ENCODE results near the gene NF1.
"Not testable (repeated sequence)": the region's sequence is repeated elsewhere in the genome, so short reads cannot be mapped to it uniquely, and the experiment has no call there.

NF1 gene

DNA sequence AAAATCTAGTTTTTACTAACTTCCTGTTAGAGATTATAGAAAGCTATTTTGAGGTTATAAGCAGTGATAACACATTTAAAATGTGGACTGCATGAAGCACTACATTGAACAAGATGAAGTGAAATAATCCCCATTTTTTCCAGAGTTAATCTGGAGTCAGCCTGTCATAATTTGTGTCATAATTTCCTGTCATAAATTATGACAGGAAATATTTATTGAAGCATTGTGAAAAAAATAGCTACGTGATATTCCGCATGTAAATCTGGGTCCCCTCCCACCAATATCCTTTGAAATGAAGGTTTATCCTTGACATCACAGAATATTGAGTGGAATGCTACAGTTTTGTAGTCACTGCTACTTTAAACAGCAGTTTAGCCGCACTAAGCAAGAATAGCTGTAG lies 162.2 kb downstream of the NF1 start:
- DNase-seq: no peak

GRCh38 chr17:31260151-31260550 lies 165.4 kb downstream of the NF1 start:
- no peak for DNase-seq

DNA sequence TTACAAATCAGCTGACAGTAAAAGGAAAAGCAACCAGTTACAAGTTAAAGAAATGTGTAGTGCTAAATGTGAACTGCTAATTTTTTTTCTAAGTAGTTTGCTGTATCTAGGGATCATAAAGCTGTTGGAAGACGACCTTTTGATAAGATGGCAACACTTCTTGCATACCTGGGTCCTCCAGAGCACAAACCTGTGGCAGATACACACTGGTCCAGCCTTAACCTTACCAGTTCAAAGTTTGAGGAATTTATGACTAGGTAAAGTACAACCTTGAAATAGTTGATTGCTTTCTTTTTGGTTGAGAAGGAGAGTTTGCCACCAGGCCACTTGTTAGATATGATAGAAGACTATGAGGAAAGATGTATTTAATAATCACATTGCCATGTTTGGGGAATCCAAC lies 166.8 kb downstream of the NF1 start:
- DNase-seq: no peak

- not testable (repeated sequence) for DNase-seq
Measured at GRCh38 chr17:31262923-31263322, 168.1 kb downstream of the NF1 start.

GRCh38 chr17:31266042-31266441 lies 171.3 kb downstream of the NF1 start:
- no peak for DNase-seq

GRCh38 chr17:31269036-31269577 lies 174.3 kb downstream of the NF1 start:
- DNase-seq: no peak

DNA sequence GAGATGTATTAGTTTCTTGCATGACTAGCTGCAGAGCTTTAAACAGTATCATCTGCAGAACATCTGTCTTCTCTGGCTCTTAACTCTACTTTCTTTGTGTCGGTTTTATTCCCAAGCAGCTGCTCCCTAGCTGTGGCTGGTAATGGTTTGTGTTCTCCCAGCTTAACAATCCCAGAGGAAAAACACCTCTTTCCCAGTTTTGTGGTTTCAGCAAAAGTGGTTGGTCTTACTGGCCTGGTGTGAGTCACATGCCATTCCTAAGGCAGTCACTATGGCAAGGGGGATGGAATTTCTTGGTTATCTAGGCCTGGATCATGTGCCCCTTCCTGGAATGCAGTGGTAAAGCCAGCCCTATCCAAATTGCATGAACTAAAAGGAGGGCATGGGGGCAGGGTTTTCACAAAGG lies 174.8 kb downstream of the NF1 start:
- no peak for DNase-seq

DNA sequence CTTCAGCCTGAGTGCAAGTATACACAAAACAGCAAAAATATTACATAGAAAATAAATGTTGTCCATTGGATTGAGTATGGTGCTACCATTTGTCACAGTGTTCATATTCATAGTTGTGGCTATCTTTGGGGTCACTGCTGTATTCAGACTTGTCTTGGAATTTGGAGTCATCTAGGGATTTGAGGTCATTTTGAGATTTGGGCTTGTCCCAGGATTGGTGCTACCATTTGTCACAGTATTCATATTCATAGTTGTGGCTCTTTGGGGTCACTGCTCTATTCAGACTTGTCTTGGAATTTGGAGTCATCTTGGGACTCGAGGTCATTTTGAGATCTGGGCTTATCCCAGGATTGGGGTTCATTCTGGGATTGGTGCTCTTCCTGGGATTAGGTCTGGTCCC lies 177.5 kb downstream of the NF1 start:
- DNase-seq: no peak

DNA sequence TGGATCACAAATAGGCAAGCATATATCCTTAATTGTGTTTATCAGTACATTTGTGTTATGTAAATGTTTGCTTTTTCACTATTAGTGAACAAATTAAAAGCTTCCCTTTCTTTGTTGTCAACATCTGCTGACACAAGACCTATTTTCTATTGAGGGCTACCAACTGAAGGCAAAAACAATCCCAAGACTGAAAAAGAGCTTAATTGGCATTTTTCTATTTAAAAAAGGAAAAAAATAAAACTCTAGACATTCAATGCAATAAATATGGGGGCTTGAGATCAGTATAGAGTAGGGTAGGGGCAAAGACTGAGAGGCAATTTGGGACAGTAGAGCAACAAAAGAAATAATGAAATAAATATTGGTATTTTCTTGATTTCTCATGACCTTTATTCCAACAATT lies 178.0 kb downstream of the NF1 start:
- DNase-seq: no peak

GRCh38 chr17:31273516-31273915 lies 178.7 kb downstream of the NF1 start:
- no peak for DNase-seq

DNA sequence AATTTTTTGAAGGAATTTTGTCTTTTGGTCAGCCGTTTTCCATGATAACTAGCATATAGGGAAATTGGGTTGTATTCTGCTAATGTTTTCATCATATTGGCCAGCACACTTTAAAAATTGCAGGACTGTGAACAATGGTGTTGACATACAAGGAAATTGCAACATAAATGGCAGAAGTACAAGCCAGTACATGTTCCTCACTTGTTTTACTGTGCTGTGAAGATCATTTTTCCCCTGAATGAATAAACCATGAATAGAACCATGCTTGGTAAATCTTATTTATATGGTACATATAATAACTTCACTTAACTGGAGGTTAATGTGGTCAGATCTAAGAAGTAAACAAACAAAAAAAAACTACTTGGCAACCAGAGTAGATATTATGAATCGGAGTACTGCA lies 179.5 kb downstream of the NF1 start:
- no peak for DNase-seq

DNA sequence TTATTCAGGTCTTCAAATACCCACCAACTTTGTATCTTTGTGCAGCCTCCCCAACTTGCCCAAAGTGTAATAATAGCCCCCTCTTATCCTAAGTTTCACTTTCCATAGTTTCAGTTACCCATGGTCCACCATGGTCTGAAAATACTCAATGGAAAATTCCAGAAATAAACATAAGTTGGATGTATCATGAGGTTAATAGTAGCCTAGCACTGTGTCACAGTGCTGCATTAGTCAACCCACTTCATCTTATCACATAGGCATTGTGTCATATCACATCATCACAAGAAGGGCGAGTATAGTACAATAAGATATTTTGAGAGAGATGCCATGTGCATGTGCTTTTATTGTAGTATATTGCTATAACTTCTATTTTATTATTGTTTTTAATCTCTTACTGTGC lies 180.3 kb downstream of the NF1 start:
- DNase-seq: no peak

GRCh38 chr17:31279401-31279800 lies 184.6 kb downstream of the NF1 start:
- DNase-seq: no peak

GRCh38 chr17:31281061-31281460 lies 186.3 kb downstream of the NF1 start:
- no peak for DNase-seq

DNA sequence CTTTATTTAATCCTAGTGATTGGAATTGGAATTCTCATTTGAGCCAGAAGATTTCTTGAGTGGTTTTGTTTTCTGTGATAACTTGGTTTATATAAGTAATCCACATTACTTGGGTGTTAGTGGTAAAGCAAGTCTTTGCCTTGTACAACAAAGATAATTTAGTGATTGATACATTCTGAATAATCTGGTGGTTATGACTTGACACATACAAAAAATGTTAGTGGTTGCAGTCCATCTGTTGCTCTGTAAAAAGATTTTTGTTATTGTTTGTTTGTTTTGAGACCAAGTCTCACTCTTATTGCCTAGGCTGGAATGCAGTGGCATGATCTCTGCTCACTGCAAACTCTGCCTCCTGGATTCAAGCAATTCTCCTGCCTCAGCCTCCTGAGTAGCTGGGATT lies 189.1 kb downstream of the NF1 start:
- DNase-seq: no peak

DNA sequence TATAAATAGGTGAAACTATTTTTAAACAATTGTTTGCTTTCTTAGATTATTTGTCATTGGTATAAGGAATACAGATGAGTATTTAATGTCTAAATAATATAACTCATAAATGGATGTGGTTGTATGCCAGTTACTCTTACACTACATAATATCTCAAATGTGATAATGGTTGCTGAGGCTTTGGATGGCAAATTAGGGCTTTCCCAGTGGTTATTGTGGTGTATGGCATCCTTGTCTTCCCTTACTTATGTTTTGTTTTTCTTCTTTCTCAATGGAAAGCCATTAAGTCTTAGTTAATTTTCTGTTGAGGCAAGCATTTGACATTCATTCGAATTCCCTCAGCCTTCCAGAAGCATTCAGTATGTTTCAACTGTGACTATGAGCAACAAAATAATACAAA lies 191.8 kb downstream of the NF1 start:
- DNase-seq: no peak

DNA sequence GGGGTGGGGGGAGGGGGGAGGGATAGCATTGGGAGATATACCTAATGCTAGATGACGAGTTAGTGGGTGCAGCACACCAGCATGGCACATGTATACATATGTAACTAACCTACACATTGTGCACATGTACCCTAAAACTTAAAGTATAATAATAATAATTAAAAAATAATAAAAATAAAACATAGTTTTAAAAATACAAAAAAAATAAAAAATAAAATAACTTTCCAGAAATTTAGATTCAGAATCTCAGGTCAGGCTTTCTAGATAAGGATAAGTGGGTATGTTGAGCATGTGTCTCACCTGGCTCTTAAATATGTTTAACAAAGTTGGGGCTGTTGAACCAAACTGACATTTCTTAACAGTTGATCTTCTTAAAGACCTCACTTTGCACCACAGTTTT lies 193.2 kb downstream of the NF1 start:
- DNase-seq: not testable (repeated sequence)

DNA sequence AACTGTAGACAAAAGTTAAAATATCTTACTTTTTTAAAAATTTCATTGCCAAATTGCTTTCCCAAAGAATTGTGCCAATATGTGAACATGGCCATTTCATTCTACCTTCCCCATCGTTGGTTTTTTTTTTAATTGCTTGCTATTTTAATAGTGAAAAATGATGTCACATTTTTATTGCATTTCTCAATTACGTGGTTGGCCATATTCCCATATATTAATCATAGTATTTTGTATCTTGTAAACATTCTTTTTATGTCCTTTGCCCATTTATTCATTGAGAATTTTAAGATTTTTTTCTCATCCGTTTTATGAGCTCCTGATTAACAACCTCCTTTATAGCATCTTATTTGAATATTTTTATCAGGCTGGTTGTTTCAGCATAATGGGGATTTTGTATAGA lies 195.0 kb downstream of the NF1 start:
- DNase-seq: no peak

DNA sequence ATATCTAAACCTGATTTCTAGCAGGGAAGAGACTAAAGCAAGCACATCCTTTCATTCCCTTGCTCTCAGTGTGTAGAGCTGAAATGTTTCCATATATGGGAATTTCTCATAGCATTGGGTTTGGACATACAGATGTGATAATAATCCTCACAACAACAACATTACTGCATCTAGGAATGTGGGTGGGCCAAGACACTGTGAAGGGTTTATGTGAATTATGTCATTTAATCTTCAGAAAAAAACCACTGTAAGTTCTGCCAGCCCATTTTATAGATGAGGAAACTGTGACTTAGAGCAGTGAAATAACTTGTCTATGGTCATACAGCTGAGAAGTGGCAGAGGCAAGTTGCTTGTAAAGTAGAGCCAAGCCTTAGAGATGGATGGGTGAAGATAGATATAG lies 197.0 kb downstream of the NF1 start:
- no peak for DNase-seq

GRCh38 chr17:31293581-31293980 lies 198.8 kb downstream of the NF1 start:
- DNase-seq: no peak

GRCh38 chr17:31294231-31294630 lies 199.5 kb downstream of the NF1 start:
- DNase-seq: no peak

DNA sequence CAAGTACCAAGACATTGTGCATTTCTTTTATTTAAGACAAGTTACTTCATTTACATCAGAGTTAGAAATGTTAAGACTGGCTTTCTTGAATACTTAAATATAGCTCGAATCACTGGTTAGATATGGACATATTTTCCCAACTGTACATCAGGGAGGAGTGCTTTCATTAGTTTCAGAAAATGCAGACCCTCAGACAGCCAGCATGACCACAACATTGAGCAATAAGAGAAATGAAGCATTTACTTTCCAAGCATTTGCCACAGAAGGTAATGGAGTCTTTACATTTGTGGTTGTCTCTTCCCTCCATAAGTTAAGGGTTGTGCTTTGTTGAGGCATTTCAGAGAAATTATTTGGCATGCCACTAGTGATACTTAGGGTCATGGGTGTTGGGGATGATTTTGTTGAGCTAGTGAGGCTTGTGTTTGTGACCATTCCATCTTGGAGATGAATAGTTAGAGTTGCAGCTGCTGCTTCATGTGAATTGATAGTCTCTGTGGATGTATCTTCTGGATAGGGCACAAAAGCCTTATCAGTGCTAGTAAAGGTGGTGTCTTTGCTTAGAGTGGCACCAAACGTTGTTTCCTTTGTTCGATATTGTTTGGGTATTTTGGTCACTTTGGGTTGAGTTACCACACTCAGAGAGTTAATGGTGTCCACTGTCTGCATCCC lies 200.2 kb downstream of the NF1 start:
- no peak for DNase-seq

DNA sequence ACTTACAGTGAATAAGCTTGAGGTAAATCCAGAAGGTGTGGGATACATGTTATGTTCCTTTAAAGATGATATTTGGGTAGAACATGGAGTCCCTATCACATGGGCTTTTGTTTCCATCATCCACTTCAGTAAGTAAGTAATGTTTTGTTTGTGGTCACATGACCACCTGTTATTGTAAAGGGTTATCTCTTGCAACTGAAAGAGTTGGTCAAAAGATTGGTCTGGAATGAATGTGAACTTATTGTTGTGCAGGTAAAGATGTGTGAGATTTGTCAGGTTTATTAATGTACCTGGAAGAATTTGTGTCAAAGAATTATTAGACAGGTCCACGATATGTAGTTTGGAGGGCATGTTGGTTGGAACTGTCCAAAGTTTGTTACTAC lies 200.7 kb downstream of the NF1 start:
- no peak for DNase-seq

DNA sequence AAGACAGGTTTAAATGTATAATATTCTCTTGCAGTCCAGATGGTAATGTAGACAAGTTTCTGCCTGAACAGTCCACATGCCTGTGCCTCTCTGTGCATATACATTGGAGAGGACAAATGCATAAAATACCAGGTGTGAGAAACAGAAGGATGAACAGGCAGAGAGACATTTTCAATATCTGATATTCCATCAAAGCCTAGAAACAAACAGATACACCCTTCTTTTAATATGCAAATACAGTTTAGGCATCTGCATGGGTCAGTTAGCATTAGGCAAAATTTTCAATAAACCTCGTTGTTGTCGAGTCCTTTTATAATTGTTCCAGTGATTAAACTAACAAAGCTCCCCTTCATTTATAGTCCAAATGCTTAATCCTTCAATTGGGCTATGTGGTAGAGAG lies 201.4 kb downstream of the NF1 start:
- DNase-seq: no peak

- DNase-seq: no peak
Measured at GRCh38 chr17:31297090-31297489, 202.3 kb downstream of the NF1 start, which contains the start of gene OMG. OMG (minus strand) TSS chr17:31297239; CDS start chr17:31296331, 908 bp downstream.

All from cortex of kidney (tissue), 1 donor.